ENCODE data around the gene MYO16.

MYO16 gene

DNA sequence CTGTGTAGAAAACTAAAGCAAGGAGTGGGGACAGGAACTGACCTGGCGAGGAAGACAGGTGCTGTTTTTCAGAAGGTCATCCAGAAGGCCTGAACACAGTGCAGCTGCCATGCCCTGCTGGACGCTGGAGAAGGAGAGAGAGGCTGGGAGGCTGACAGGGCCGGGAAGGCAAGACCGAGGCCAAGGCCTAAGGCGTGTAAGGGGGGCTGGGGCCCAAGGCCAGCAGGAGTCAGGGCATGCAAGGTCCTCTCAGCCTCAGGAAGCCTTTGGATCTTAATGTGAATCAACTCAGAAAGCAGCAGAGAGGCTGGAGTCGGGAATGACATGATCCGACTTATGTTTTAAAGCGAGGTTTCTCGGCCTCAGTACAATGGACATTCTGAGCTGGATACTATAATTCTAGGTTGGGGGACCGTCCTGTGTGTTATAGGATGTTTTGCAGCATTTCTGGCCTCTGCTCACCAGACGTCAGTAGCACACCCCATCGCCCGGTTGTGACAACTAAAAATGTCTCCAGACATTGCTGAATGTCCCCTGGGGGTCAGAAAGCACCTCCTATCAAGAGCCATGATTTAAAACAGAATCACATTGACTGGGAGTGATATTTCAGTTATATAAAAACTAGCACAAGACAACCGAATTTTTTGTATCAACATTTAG lies 530.4 kb downstream of the MYO16 start:
- no peak for DNase-seq
- intact Hi-C loops (cut with DNase I) = no loop called here

DNA sequence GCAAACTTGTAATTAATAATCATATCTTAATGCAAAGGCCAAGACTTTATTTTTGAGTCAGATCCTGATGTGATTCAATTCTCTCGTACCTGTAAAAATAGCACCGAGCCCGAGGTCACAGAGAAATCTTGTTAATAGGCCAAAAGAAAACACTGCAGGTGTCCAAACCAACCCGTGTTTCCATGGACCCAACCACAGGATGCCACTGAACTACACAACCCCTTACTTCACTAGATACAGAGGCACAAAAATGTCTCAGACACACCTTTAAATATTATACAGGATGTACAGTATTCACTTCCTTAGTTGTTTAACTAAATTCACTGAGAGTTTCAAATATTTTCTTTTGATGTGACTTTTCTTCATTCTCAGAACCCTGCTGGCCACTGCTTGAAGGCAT lies 530.9 kb downstream of the MYO16 start:
- DNase-seq = no peak
- intact Hi-C loops (cut with DNase I) = no loop called here

DNA sequence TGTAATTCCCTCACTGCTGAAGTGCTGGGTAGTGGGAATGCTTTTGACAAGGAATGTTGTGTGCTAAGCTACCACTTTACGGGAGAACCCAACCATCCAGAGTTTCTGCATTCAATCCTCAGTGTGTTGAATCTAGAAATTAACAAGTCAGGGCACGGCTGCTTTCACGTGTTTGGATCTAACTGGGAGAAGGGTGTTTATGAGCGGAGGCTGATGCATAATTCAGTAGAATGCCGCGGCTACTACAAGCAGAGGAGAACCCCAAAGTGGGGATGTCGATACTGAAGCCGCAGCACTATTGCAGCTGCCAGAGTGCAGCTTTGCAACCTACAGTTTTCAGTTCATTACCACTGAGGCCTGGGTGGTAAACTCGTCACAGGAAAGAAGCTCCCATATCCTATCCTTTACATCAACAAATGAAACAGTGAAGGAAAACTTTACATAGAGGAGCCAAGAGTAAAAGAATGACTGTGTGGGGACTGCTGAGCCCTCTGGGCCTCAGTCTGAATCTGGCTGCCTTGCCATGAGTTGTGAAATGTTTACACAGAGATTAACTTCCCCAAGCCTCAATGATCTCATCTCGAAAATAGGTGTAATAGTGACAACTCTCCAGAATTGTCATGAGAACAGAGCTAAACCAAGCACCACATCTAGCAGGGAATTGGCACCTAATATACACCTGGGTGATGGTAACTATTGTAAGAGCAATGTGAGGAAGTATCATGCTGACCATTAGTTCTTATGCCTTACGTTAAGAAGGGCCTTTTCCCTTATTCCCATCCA lies 531.7 kb downstream of the MYO16 start:
- intact Hi-C loops (cut with DNase I) = no loop called here
- DNase-seq = no peak

DNA sequence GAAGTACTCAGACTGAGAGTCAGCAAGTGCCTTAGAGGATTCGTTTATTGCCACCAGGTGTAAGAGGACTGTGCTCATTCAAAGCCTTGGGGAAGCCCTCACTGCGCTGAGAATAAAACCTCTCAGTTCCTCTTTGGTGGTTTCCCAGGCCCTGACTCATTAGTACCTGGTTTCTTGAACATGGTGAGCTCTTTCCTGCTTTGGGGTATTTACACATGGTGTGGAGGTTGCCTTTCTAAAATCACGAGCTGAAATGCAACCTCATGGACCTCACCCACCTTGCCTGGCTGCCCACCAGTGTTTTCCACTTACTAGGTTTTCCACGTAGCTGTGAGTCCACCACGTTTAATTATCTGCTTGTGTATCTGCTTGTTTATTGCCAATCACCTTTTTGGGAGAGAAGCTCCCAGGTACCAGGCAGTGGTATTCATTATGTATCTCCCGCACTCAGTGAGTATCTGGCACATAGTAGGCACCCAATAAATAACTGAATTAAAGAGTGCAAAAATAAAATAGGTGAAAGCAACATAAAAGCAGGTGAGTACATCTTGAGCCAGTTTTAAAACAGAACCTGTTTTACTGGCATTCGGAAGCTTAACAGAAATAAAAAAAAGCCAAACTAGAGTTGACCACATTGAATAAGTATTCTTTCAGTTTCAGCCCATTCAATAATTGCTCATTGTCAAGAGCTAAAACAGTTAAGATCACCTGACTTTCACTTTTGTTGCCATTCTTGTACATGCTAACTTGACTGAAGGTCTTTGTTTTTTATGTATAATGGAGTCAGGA lies 533.0 kb downstream of the MYO16 start:
- DNase-seq = no peak
- intact Hi-C loops (cut with DNase I) = no loop called here

DNA sequence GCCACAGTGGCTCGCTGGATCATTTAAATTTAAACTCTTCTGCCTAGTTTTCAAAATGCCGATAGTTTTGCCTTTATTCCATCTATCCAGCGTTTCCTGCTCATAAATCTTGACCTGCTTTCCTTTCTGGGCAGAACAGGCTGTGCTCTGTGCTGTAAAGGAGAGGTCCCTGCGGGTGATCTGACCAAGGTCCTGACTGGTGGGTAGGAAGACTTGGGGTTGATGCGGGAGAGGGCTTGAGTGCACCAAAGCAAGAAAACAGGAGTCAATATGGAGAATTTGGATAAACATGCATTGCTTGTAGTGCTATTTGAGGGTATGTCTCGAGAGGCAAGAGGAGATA lies 533.6 kb downstream of the MYO16 start:
- intact Hi-C loops (cut with DNase I) = no loop called here
- DNase-seq = no peak

DNA sequence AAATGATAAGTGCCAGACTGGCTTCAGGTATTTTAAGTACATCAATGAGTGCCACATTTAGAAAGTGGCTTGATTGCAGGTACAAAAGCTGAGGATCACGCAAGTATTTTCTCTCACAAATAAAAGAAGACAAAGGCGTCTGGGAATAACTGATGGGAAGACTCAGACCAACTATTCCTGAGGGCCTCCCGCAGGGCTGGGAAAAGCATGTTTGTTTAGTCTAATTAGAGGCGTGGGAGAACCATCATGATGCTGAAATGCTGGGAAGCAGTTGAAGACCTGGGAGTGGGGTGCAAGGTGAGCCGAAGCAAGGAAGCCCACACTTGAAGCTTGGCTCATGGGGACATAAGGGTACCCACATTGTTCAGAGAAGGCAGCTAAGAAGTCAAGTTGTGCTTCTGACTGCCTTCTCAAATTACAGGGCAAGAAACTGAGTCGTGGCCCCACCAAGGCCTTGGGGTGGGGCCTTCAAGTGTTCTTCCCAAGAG lies 536.0 kb downstream of the MYO16 start:
- DNase-seq = no peak
- intact Hi-C loops (cut with DNase I) = no loop called here

DNA sequence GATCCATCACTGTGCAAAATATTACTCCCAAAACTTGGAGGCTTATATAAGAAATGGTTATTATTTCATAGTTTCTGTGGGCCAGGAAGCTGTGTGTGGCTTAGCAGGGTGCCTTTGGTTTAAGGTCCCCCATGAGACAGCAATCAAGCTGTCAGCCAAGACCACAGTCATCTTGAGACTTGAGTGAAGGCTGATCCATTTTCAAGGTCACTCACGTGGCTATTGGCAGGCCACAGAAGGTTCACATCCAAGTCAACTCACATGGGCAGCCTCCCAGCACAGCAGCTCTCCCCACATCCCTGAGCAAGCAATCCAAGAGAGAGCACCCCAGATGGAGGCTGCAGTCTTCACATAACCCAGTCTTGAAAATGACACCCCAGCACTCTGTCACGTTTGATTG lies 537.4 kb downstream of the MYO16 start:
- intact Hi-C loops (cut with DNase I) = no loop called here

GRCh38 chr13:109172136-109172535 lies 542.7 kb downstream of the MYO16 start:
- intact Hi-C loops (cut with DNase I) = no loop called here
- no peak for DNase-seq

More for the DNA sequence above, 537.4 kb downstream of the MYO16 start:
- DNase-seq = no peak

GRCh38 chr13:109175666-109176065 lies 546.3 kb downstream of the MYO16 start:
- intact Hi-C loops (cut with DNase I) = no loop called here
- DNase-seq = no peak

DNA sequence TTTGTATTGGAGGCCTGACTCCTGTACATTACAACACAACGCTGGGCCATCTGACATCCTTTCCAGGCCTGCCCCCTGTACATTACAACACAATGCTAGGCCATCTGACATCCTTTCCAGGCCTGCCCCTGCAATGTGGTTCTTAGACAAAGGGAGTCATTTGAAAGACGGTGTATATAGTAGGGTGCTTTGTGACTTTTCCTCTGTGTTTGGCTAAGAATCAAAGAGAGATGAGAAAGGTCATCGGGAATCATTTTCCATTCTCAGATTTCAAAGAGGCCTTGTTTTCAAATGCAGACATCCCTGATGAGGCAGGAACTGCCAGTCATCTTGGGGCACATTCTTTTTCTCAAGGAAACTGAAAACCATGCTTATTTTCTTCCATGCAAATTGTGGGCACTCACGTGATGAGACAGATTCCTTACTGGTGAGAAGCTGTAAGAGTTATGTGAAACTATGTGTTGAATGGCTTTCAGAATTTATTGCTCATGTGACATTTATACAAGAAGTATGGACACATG lies 551.6 kb downstream of the MYO16 start:
- DNase-seq = no peak
- intact Hi-C loops (cut with DNase I) = no loop called here

DNA sequence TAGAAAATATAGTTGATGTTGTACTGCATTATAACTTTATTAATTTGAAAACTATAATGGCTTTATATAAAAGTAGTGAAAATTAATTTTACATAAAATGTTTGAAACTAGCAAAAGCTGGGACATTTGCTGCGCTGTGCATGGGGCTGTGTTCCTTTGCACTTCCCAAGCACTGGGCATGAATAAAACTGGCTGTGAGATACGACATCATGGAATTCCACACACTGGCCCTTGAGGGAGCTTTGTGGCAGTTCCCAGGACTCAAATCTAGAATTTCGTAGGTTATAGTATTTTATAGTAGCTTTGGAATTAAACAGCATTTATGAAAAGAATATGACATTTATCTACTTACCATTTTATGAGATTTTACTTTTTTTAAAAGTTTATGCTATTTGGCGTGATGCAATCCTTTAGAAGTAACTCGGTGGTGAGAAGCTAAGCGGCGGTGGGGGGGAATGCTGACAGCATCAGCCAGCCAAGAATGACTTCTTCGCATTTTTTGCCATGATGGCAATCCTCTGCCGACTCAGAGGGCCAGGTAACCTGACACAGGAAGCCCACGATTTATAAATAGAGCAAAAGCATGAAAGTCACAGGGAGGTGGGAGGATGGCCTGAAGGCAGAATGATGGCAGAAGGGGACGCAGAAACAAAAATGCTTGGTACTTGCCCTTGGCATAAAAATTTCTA lies 553.5 kb downstream of the MYO16 start:
- intact Hi-C loops (cut with DNase I) = no loop called here

DNA sequence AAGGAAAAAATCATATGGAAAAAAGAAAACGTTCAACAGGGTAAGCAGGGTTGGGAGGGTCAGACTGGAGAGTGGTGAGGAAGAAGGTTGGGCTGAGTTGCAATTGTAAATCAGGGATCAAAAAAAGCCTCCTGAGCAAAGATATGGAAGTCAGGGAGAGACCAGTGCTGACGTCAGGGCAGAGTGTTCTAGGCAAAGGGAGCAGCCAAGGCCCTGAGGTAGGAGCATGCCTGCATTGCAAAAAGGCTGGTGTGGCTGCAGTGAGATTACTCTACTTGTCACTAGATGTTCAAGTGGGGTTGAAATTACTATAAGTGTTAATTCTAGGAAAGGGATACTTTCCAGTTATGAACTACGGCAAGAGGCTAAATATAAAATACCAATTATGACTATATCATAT lies 562.0 kb downstream of the MYO16 start:
- intact Hi-C loops (cut with DNase I) = no loop called here
- DNase-seq = no peak

More for the DNA sequence above, 553.5 kb downstream of the MYO16 start:
- no peak for DNase-seq

DNA sequence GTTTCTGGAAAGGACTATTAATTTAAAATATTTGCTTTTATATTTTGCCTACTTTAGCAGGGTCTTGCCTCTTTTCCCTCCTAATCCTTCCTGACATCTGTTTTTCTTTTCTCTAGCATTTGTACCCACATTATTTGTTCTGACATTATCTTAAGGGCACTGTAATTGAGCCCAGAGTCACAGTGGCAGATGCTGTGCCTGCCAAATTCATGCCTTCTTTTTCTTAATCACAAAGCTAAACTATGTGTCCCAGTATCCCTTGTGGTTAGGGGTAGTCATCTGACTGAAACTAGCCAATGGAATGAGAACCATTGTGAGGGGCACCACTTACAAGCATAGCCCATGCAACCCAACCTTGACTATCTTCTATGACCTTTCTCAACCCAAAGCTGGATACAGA lies 562.9 kb downstream of the MYO16 start:
- intact Hi-C loops (cut with DNase I) = no loop called here
- DNase-seq = no peak

GRCh38 chr13:109196948-109197347 lies 567.5 kb downstream of the MYO16 start:
- no peak for DNase-seq
- intact Hi-C loops (cut with DNase I) = no loop called here

GRCh38 chr13:109198585-109198984 lies 569.2 kb downstream of the MYO16 start:
- DNase-seq = no peak
- intact Hi-C loops (cut with DNase I) = no loop called here

DNA sequence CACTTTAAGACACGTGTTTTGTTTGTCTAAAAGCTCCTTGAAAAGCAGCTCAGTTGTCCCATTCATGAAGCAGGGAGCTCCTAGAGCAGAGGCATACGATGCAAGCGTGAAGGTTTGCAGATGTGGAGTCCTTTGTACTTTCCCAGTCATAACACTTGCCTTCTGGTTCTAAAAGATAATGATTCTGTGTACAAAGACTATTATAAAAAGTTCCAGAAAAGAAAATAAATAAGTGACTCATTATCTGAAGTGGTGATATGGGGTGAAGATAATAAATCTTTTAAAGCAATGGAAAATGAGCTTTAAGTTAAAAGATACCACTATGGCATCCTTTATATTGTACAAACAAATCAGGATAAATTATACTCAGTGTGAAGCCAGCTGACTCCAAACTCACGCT lies 569.9 kb downstream of the MYO16 start:
- intact Hi-C loops (cut with DNase I) = no loop called here
- DNase-seq = no peak

- intact Hi-C loops (cut with DNase I) = no loop called here
- DNase-seq = no peak
Measured at GRCh38 chr13:109200556-109200955, 571.1 kb downstream of the MYO16 start.

GRCh38 chr13:109203587-109203986 lies 574.2 kb downstream of the MYO16 start:
- intact Hi-C loops (cut with DNase I) = no loop called here
- no peak for DNase-seq

DNA sequence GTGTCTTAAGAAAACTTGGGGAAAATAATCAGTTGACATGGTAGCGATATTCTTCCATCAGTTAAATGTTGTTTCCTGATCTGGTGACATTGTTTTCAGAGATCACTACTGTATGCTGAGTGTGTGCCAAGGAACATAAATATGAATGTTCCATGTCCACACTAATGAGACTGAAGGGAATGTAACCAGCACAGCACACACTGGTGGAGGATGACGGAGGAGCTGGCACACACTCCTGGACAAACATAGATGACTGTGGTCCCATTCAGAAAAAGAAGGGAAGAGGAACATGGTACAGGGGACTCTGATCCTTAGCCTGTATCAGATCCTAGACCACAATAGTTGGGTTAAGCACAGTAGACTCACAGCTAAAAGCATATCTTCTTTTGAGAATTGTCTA lies 574.8 kb downstream of the MYO16 start:
- no peak for DNase-seq
- intact Hi-C loops (cut with DNase I) = no loop called here

GRCh38 chr13:109204657-109205056 lies 575.2 kb downstream of the MYO16 start:
- intact Hi-C loops (cut with DNase I) = no loop called here
- DNase-seq = no peak

DNA sequence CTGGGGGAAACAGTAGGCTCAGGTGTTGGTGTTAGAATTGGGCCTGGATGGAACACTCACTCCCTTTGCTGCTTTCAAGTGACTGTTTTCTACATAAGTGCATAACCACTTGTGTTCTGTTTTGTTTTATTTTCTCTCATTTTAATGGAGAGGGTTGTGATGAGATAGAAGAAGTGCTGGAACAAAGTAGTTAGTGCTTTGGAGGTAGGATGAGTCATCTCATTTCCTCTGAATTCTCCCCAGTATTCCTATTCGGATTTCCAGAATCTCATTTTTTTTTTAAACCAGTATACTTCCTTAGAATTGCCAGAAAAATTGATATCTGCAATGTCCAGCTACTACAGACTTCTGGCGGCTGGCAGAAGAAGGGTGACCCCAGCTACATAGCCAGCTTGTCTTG lies 575.9 kb downstream of the MYO16 start:
- no peak for DNase-seq
- intact Hi-C loops (cut with DNase I) = no loop called here
